ENCODE results near the gene PLEKHM1.
"Not testable (repeated sequence)": the region's sequence is repeated elsewhere in the genome, so short reads cannot be mapped to it uniquely, and the experiment has no call there.

PLEKHM1 gene

GRCh38 chr17:45490615-45491433, at the start of gene PLEKHM1:
Gene PLEKHM1 (minus strand): TSS chr17:45490721. CDS start chr17:45482484, 8,237 bp downstream.
- peak; percentile 81 for DNase-seq

DNA sequence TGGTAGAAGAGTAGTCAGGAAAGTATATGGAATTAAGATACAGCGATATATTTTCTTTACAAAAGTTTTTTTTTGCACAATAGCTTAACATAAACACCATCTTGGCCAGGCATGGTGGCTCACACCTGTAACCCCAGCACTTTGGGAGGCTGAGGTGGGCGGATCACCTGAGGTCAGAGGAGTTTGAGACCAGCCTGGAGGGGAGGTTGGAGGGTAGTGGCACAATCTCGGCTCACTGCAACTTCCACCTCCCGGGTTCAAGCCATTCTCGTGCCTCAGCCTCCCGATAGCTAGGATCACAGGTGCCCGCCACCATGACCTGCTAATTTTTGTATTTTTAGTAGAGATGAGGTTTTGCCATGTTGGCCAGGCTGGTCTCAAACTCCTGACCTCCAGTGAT, 47.6 kb upstream of the PLEKHM1 start:
- DNase-seq = not testable (repeated sequence)

DNA sequence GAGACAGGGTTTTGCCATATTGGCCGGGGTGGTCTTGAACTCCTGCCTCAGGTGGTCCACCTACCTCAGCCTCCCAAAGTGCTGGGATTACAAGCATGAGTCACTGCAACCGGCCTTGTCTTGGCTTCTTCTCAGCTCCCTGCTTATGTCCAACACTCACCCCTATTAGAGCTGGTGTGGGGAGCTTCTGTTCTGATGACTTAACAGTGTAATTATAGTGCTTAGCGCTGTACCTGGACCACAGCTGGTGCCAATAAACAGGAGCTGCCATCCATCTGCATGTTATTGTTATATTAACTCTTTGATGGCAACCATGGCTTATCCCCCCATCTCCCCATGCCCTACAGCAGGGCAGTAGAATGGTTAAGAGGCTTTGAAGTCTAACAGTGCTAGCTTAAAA, 15.6 kb upstream of the PLEKHM1 start:
- not testable (repeated sequence) for DNase-seq

GRCh38 chr17:45505183-45505582, 14.7 kb upstream of the PLEKHM1 start:
- DNase-seq = not testable (repeated sequence)

DNA sequence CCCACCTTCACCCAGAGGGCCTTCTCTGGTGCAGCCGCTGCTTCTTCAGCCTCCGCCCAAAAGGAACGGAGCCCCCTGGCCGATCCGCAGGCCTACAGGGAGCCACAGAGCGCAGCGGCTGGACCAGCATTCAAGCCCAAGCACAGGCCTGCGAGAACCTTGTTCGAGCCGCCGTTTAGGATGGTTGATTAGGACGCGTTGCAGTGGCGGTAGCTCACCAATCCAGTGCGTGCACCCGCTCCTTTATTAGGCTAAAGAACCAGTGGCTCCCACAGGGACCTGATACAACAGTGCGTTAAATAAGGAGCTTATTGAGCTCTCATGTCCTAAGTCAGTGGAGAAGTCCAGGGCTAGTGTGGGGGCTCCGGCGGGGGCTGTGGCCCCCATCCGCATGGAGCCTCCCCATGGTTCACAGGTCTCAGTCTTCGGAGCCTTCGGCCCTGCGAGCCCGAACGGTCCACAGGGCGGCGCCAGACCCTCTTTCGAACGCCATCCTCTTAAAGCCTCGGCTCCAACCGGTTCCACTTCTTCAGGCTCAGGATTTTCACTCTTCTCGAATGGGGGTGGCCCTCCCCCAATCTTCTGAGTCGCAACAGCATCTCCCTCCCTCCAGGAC, 10.7 kb upstream of the PLEKHM1 start:
- not testable (repeated sequence) for DNase-seq

- DNase-seq = not testable (repeated sequence)
Measured at GRCh38 chr17:45500478-45500877, 10.0 kb upstream of the PLEKHM1 start.

DNA sequence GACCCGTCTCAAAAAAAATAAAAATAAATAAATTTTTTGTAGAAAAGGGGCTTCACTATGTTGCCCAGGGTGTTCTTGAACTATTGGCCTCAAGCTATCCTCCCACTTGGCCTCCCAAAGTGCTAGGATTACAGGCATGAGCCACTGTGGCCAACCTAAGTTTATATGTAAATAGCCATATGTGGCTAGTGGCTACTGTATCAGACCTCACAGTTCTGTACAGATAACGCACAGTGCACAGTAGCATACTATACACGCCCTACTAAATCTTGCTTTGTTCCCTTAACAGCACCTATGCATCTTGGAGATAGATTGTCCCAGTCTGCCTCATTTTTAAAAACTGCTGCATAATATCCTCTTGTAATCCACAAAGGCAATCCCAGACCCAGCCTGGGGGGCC, 8.7 kb upstream of the PLEKHM1 start:
- DNase-seq = not testable (repeated sequence)

DNA sequence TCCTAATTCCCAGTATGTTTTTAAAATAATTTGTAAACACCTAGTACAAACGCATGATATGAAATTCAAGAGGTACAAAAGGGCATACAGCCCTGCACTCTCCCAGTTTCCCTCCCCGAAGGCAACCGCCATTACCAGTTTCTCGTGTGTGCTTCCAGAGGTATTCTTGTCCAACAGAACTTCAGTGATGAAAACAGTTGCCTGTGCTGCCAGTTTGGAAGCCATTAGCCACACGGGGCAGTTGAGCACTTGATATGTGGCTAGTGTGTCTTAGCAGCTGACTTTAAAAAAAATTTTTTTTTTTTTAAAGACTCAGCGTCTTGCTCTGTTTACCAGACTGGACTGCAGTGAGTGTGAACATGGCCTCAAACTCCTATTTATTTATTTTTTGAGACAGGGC, 7.9 kb upstream of the PLEKHM1 start:
- DNase-seq = not testable (repeated sequence)

GRCh38 chr17:45497449-45497848, 6.9 kb upstream of the PLEKHM1 start:
- not testable (repeated sequence) for DNase-seq

GRCh38 chr17:45496507-45496906, 6.0 kb upstream of the PLEKHM1 start:
- DNase-seq = not testable (repeated sequence)

GRCh38 chr17:45494556-45494955, 4.0 kb upstream of the PLEKHM1 start:
- DNase-seq = not testable (repeated sequence)

GRCh38 chr17:45492156-45492555, 1.6 kb upstream of the PLEKHM1 start:
- DNase-seq = not testable (repeated sequence)

GRCh38 chr17:45490198-45490597, 323 bp downstream of the PLEKHM1 start:
- not testable (repeated sequence) for DNase-seq

GRCh38 chr17:45487704-45488103, 2.8 kb downstream of the PLEKHM1 start:
- peak; percentile 57 for DNase-seq

GRCh38 chr17:45483591-45484216, 6.8 kb downstream of the PLEKHM1 start:
- DNase-seq = not testable (repeated sequence)

DNA sequence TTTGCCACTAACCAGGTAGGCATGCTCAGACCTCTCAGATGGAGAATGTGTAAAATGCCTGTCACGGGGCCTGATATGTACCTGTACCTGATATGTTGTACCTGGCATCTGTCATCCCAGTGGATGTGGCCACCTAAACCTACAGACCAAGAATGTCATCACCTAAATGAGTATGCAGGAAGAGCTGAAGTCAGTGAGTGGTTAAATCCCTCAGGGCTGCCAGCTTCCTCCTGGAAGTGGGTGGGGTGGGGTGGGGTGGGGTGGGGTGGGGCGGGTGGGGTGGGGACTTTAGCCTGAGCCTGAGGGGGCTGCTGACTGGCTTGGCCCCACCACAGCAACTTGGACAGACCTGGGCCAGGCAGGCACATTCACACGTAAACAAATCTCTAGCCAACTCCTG, 7.3 kb downstream of the PLEKHM1 start:
- not testable (repeated sequence) for DNase-seq

DNA sequence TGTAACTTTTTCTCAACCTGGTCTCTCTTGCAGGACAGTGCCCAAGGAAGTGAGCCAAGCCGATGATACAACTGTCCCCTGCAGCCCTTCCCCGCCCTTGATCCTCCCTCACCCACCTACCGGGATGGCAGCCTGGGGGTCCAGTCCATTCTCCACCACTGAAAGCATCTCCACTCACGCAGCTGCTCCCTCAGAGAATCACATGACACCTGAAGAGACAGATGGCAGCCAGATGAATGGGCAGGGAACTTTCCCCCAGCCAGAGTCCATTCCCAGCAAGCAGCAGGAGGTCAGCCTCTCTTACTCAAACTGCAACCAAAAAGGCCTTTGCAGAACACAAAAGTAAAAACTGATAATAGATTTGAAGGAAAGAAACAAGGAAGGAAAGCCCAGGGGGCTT, 8.2 kb downstream of the PLEKHM1 start:
- DNase-seq = not testable (repeated sequence)

DNA sequence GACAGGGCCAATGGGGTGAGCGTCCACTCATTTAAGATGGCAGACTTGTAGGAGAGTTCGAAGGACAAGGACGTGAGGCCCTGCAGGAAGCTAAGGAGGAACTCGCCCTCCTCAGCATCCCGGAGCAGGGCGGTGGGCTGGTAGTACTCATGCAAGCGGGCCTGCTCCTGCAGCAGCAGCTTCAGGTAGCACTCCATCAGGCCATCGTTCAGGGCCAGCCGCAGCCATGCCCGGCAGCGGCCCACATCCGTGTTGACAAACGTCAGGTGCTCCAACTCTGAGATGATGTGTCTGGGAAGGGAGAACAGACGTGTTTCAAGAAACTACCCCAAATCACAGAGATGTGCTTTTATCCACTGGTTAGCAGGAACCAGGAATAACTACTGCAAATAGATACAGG, 15.1 kb downstream of the PLEKHM1 start:
- DNase-seq = not testable (repeated sequence)

GRCh38 chr17:45472249-45472648, 18.3 kb downstream of the PLEKHM1 start:
- not testable (repeated sequence) for DNase-seq

GRCh38 chr17:45469204-45469563, 21.3 kb downstream of the PLEKHM1 start:
- not testable (repeated sequence) for DNase-seq

- DNase-seq = not testable (repeated sequence)
Measured at GRCh38 chr17:45468293-45469203, 22.0 kb downstream of the PLEKHM1 start.

GRCh38 chr17:45461524-45462327, 28.8 kb downstream of the PLEKHM1 start:
- peak; percentile 18 for DNase-seq

Measured in T1000 (cell line).